ENCODE results near the gene KRT10. TPM values are rescaled to one million over a fixed set of nuclear protein-coding genes. Genes with fewer than 3 reads are reported as not detected.

Gene KRT10
- total and polyA plus RNA-seq, 9 of the 15 experiments (the other 6 are each of a cell fraction or from before 2014, with no cell fraction given), result 47.0 to 179 (median 76.2) TPM

GRCh38 chr17:40806131-40806530 is 16.3 kb downstream of the KRT10 start:
- no peaks in the 10 kb centered on the region for H4K20me1 ChIP-seq (replicated peaks; ENCODE audit: control insufficient read depth, insufficient read depth, low read length)
- no peak overlapping the region for H3K9ac ChIP-seq (ENCODE audit: insufficient read depth in 1 of 2, low read depth in 2 of 2, low read length in 2 of 2)
- no peaks in the 10 kb centered on the region for H3K79me2 ChIP-seq (ENCODE audit: control insufficient read depth, insufficient read depth, low read length)
- H3K4me2 ChIP-seq (ENCODE audit: insufficient read depth, low read length), result no peak overlapping the region
- DNase-seq (ENCODE audit: extremely low read depth in 1 of 4, low spot score in 3 of 4) (no peak), FAIRE-seq (no peak), ATAC-seq (no peak)
- ChIA-PET CTCF (ENCODE audit: low intra/inter-chr PET ratio) (no interaction called here), POLR2A (interaction anchor here (0.8 kb wide), 1 partner anchor 973 kb away, joined by 3 read pairs; no protein-coding TSS in a partner anchor)
- peaks cover 3 to 10% of the 10 kb centered on the region in 2 experiments; a peak in 4 of 5 replicates for H3K27me3 ChIP-seq (ENCODE audit: control insufficient read depth in 2 of 2, insufficient read depth in 2 of 2, low read length in 2 of 2)
- H3K27ac ChIP-seq (ENCODE audit: extremely low read depth, low read depth, low read length), result no peak overlapping the region
- WGBS (ENCODE audit: insufficient coverage, low coverage, missing lambda C conversion rate), result 24% methylated on average over 3 of the region's 3 CpGs
- no TSS peak for BruUV-seq (replicated peaks)
- no peaks in the 10 kb centered on the region for H3K9me3 ChIP-seq (replicated peaks; ENCODE audit: control insufficient read depth, insufficient read depth, low read depth, low read length)
- no peak overlapping the region for H3K4me3 ChIP-seq
- no peak overlapping the region for H2AFZ ChIP-seq (ENCODE audit: low read depth, low read length)
- in situ Hi-C loops (cut with MboI) (loop anchor here (10.0 kb wide), 1 partner anchor 99 kb away; no protein-coding TSS in a partner anchor), intact Hi-C loops (cut with micrococcal nuclease) (no loop called here)
- no peaks in the 10 kb centered on the region for H3K36me3 ChIP-seq (ENCODE audit: control insufficient read depth, insufficient read depth, low read length)
- no peaks in the 10 kb centered on the region for H3K9me1 ChIP-seq (ENCODE audit: control insufficient read depth, insufficient read depth, low read length)
- H3K4me1 ChIP-seq (replicated peaks in 1 of 2; ENCODE audit: control insufficient read depth in 2 of 2, insufficient read depth in 2 of 2, low read length in 2 of 2), result no peaks in the 10 kb centered on the region; a peak in 1 of 5 replicates
- TF ChIP-seq KLF6 (CRISPR knock-in tag; IDR thresholded peaks at IDR 0.05; ENCODE audit: borderline replicate concordance), result no peak
- TF ChIP-seq KLF13 (tag; IDR thresholded peaks at IDR 0.05; ENCODE audit: borderline replicate concordance, low read depth), result no peak
- peak; percentile 88 for TF ChIP-seq REST (IDR thresholded peaks at IDR 0.05; ENCODE audit: borderline replicate concordance)
- TF ChIP-seq REST (CRISPR knock-in tag; IDR thresholded peaks at IDR 0.05; ENCODE audit: low read depth), result no peak
- TF ChIP-seq NR2C2 (CRISPR knock-in tag; IDR thresholded peaks at IDR 0.05), result no peak
- TF ChIP-seq NR2C2 (tag; IDR thresholded peaks at IDR 0.05), result no peak
- no peak for TF ChIP-seq MAFK (IDR thresholded peaks at IDR 0.05; ENCODE audit: low read length)
- no peak for TF ChIP-seq DPF2 (IDR thresholded peaks at IDR 0.05)
- TF ChIP-seq XRCC5 (IDR thresholded peaks at IDR 0.05; ENCODE audit: low read depth, low read length), result no peak
- peak; percentile 47; the same call in 1 of the 2 replicates for TF ChIP-seq EHMT2 (IDR thresholded peaks at IDR 0.05)
- TF ChIP-seq NKRF (IDR thresholded peaks at IDR 0.05; ENCODE audit: borderline replicate concordance), result no peak
